Urothelium cell line (cell line): Measurements from ENCODE around the gene TADA2A.

Experiments used
- DNase-seq: peaks from one replicate; pipeline ENCODE4 v3.0.0; 2011; ENCODE audit warnings: low spot score, mixed read lengths
- FAIRE-seq: peaks from 2 replicates; lab custom pipeline; 2011; peaks lifted over from hg19 to GRCh38; lab: Jason Lieb, UNC

The TADA2A gene, protein sequence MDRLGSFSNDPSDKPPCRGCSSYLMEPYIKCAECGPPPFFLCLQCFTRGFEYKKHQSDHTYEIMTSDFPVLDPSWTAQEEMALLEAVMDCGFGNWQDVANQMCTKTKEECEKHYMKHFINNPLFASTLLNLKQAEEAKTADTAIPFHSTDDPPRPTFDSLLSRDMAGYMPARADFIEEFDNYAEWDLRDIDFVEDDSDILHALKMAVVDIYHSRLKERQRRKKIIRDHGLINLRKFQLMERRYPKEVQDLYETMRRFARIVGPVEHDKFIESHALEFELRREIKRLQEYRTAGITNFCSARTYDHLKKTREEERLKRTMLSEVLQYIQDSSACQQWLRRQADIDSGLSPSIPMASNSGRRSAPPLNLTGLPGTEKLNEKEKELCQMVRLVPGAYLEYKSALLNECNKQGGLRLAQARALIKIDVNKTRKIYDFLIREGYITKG

GRCh38 chr17:37406635-37407461, at the start of gene TADA2A, which contains the start of gene ACACA:
Gene TADA2A, plus strand, starts transcription at chr17:37406886. Its CDS starts 4,480 bp downstream, at chr17:37411366.
Gene ACACA, minus strand, starts transcription at chr17:37406836. Its CDS starts 537 bp downstream, at chr17:37406299.
- no peak for FAIRE-seq

DNA sequence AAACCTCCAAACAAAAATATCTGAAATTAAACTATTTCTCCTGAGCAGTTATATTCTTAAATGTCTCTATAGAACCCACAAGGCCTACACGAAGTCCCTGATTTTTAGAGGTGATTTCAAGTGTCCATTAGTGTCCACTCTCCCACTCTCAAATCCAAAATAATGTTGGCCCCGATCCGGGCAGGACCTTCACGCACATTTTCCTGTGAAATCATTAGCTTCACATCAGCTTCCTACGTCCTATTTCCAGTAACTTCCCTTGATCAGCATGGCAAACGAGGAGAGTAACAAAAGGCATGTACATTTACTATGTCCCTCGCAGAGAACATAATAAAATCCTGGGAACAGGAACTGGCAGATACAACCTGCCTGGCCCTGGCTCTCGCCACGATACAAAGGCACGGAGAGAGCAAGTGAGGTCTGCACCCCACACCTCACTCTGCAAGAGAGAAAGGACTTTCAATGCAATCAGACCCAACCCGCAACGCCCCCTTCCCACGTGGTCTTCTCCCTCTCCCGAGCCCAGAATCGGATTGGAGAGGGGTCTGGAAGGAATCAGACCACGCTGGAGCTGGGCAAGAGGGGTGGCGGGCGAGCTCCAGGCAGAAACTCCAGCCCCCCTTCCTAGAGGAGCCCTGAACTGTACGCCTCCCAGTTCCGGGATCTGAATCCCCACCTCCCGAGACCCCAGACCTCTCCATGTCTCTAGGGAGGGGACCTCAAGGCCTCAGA, 48.4 kb upstream of the TADA2A start:
- peak; percentile 68 for DNase-seq
- FAIRE-seq: no peak

More at GRCh38 chr17:37406635-37407461, at the start of gene TADA2A, which contains the start of gene ACACA:
- DNase-seq: peak; percentile 98

- FAIRE-seq (no peak), DNase-seq (peak; percentile 99)
These were observed 47.6 kb upstream of the TADA2A start for GRCh38 chr17:37358830-37359681.

DNA sequence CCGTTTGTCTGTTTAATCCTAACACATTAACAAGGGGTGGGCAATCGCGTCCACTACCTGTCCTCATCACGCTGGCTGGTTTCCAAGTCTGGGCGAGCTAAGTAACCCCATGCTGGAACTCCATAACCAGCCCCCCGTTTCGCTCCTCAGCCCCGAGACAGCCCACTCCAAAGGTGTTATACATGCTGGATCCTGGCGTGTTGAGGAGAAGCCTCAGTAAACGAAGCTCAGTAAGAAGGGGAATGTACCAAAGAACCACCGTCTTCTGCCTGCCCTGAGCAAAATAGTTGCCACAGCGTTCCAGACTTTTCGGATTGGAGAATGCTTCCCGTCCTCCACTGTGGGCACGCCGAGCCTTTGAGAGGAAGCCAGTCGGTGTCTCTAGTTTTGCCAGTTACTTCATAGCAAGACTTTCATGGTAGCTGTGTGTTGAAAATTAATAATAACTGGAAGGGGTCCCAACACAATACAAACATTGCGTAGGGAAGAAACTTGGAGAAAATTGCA, 47.0 kb upstream of the TADA2A start:
- DNase-seq (no peak), FAIRE-seq (no peak)

- DNase-seq (no peak), FAIRE-seq (no peak)
These were observed 46.1 kb upstream of the TADA2A start for GRCh38 chr17:37360632-37361031.

- no peak for FAIRE-seq
- no peak for DNase-seq
These were observed 45.1 kb upstream of the TADA2A start for GRCh38 chr17:37361543-37361942.

DNA sequence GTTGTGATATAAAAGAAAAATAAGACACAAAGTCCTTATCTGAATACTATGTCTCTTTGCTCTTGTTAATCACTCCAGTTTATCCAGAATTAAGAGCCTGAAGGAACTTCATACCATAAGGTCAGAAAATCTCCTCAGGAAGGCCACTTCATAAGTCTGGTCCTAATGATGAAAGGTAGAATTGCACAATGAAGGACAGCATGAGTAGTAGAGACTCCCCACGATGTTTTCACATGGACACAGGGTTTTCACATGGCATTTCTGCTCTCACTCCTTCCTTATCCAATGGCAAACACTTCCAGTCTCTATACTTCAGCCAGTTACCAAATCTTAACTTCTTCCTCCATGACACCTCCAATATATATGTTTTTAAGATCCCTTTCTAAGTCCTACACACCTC, 41.1 kb upstream of the TADA2A start:
- FAIRE-seq: no peak

GRCh38 chr17:37368577-37368976, 38.1 kb upstream of the TADA2A start:
- no peak for FAIRE-seq

More for the DNA sequence above, 41.1 kb upstream of the TADA2A start:
- DNase-seq: no peak

GRCh38 chr17:37373530-37374159, 33.0 kb upstream of the TADA2A start:
- FAIRE-seq: no peak

More at GRCh38 chr17:37368577-37368976, 38.1 kb upstream of the TADA2A start:
- no peak for DNase-seq

DNA sequence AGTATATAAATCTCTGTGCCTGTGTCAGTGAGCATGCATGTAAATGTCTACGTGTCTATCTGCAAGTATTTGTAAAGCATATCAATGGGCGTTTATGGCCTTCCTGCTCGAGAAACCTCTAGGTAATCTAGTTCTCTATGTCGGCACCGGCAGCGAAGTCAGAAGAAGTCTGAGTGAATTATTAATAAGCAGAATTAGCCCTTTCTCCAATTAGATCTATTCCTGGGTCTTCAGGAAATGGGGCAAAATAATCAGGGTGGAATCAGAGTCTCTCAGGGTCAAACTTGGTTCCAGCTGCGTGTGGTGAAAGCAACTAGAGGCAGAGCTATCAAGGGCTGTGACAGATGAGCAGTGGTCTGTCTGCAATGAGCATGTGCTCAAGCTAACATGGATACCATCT, 31.0 kb upstream of the TADA2A start, which contains the start of gene C17orf78:
Gene C17orf78, plus strand, starts transcription at position 280 of the 400 bp plus-strand sequence. Its CDS starts 108 bp downstream, at position 388.
- no peak for FAIRE-seq

More at GRCh38 chr17:37373530-37374159, 33.0 kb upstream of the TADA2A start:
- peak; percentile 80 for DNase-seq

GRCh38 chr17:37382056-37382455, 24.6 kb upstream of the TADA2A start:
- DNase-seq: no peak
- FAIRE-seq: no peak

More for the DNA sequence above, 31.0 kb upstream of the TADA2A start, which contains the start of gene C17orf78:
- no peak for DNase-seq

DNA sequence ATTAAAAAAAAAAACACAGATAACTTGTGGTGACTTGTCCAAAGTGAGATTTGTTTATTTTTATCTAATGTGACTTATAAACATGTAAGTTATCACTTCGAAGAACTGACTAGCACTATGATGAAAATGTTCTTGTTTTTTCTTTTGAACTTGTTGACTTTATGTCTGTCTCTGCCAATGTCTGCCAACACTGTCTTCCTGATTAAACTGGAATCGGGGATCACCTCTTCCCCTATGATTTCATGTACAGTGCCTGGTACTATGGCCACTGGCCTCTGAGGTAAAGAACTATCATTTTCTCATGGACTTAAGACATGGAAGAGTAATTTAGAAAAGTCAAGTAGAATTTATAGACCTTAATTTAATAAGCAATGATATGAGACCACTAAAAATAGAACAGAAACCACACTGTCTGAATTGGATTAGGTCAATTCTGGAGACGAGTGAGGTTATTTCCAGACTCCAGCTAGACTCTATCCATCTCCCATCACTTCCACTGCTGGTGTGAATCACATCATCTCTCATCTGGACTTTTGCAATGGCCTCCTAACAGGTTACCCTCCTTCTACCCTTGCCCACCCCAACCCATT, 22.0 kb upstream of the TADA2A start:
- DNase-seq (no peak), FAIRE-seq (no peak)

DNA sequence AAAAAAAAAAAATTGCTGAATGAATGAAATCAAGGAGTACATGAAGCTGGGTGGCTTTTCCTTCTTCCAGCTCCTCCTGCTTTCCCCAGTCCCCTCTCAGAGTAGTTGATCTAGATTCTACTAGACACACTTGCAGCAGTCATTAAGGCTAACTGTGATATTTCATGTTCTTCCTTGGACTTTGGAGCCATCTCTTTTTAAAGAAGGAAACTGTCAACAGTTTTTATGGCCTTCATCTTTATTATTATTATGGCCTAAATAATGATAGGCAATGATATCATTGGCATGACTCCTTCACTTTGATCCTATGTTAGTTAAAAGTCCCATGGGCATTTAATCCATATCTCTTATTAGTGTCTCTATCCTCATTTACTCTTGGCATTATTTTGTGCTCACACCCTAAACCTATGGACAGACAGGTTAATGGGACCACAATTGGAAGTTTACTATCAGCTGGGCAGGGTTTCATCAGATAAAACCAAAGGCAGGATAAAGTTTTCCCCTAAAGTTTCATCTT, 21.2 kb upstream of the TADA2A start:
- DNase-seq (no peak), FAIRE-seq (no peak)

DNA sequence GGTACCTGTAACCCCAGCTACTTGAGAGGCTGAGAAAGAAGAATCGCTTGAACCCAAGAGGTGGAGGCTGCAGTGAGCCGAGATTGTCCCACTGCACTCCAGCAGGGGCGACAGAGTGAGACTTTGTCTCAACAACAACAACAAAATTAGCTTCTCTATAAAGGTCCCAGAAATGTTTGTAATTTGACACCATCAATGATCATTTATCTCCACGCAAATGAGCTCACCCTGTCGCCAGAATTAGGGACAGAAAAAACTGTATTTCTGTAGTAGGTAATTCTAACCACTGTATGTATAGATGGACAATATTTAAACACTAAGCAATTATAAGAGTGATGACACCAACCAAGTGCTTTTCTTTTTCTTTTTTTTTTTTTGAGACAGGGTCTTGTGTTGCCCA, 20.2 kb upstream of the TADA2A start:
- DNase-seq (no peak), FAIRE-seq (no peak)

GRCh38 chr17:37388266-37388665, 18.4 kb upstream of the TADA2A start:
- DNase-seq (no peak), FAIRE-seq (no peak)

GRCh38 chr17:37389160-37389559, 17.5 kb upstream of the TADA2A start:
- no peak for FAIRE-seq

DNA sequence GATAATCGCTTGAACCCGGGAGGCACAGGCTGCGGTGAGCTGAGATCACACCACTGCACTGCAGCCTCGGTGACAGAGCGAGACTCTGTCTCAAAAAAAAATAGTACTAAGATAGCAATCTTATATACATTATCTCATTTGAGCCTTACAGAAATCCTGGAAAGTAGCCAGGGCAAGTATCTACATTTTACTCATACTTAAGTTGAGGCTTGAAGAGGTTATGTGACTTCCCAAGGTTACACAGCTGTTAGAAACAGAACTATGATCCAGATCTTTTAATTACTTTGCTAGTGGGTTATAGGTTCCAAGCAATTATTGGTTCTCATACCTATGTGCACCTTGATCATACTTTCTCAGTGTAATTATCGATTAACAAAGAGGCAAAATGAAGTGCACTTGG, 15.5 kb upstream of the TADA2A start:
- no peak for FAIRE-seq
- DNase-seq: no peak

More at GRCh38 chr17:37389160-37389559, 17.5 kb upstream of the TADA2A start:
- DNase-seq: no peak

GRCh38 chr17:37392024-37392590, 14.6 kb upstream of the TADA2A start:
- DNase-seq: peak; percentile 27
- FAIRE-seq: no peak
